DMS79 treated with DMSO at 0.1 percent for 48 hours (cell line): ENCODE measurements around the gene CENPN.
A peak's percentile ranks its signal among the peaks of the same experiment; 100 is the strongest.

Experiments used
- DNase-seq: peaks from one replicate; lab custom pipeline; 2025; lab: John Stamatoyannopoulos, UW

The CENPN gene

DNA sequence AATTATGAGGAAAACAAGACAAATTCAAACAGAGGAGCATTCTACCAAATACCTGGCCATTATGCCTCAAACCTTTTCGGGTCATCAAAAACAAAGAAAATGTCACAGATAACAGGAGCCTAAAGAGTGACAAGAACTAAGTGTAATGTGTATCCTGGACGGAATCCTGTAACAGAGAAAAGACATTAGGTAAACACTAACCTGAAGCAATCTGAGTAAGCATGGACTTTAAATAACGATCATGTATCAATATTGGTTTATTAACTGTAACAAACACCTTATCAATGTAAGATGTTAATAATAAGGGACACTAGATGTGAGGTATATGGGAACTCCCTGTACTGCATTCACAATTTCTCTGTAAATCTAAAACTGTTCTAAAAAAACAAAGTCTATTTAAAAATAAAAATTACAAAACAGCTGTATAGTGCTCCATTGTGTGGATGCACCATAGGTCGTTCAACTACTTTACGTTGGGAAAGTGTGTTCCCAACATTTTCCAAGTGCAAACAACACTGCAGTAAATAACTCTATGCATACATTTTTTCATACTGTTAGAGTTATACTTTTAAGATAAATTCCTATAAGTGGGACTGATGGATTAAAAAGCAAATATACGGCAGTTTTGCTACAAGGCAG, 15.1 kb upstream of the CENPN start:
- DNase-seq: no peak

DNA sequence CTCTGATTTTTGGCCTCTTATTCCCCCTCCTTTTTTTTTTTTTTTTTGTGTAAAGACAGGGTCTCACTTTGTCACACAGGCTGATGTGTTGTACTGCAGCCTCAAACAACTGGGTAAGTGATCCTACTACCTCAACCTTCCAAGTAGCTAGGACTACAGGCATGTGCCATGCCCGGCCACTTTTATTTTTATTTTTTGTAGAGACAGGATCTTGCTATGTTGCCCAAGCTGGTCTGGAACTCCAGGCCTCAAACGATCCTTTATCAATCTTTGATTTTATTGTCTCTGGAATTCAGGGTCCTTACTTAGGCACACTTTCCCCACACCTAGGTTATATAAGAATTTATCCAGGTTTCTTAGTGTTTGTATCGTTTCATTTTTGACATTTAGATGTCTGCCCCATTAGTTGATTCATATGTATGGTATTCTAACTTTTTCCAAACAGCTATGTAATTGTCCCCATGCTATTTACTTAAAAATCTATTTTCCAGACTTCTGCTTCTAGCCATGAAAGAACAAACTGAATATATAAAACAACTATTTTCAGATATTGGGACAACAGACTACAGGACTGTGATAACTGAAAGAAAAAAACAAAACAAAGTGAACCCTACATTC, 14.2 kb upstream of the CENPN start:
- DNase-seq: no peak

DNA sequence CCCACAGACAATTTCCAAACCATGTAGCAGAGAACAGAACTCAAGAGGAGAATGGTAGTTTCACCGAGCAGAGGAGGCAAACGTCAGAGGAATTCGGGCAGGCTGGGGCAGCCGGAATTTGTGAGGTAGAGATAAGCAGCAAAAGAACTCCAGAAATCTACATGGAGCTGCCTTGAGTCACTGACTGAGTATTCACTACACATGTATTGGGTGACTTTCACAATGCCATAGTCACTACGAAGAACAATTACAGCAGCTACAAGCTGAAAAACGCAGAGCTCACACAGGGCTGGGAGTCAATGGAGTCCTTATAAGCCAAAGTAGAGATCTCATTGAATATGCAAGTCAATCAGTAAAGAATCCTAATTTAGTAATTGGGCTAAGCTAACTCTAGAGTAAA, 13.7 kb upstream of the CENPN start:
- DNase-seq: no peak

DNA sequence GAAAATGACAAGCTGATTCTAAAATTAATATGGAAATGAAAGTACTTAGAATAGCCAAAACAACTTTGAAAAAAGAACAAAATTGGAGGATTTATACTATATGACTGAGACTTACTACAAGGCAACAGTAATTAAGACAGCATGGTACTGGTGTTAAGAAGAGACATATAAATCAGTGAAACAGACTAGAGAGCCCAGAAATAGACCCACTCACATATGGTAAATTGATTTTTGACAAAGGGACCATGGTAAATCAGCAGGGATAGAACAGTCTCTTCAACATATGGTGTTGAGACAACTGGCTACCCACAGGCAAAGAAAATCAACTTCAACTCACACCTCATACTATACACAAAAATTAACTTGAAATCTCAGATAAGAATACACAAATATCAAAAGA, 13.2 kb upstream of the CENPN start:
- no peak for DNase-seq

DNA sequence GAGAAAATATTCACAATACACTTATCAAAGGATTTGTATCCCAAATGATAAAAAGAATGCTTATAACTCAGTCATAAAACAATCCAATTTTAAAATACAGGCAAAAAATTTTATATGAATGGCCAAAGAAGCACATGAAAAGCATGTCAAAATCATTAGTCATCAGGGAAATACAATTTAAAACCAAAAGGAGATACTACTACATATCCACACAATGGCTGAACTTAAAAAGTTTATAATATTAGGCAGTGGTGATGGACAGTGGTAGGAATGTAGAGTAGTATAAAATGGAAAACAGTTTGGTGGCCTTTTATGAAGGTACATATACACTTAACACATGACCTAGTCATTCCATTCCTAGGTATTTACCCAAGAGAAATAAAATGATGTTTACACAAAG, 12.6 kb upstream of the CENPN start:
- DNase-seq: no peak

DNA sequence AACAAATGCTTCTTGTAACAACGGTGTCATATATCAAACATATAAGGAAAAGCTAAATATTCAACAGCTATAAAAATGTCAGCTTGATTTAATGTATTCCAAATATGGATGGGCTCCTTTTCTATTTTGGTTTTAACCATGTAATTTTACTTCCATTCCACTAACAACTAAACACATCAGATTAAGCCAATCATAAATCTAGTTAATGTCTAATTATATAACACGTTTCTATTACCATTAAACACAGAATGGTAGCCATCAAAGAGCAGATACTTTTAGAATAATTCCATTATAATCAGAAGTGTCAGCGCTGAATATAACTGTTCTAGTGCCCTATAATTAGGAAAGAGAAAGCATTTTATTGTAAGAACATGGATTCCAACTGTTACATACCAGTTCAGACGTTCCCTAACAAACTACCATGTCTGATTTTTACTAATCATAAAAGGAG, 10.3 kb upstream of the CENPN start:
- no peak for DNase-seq

DNA sequence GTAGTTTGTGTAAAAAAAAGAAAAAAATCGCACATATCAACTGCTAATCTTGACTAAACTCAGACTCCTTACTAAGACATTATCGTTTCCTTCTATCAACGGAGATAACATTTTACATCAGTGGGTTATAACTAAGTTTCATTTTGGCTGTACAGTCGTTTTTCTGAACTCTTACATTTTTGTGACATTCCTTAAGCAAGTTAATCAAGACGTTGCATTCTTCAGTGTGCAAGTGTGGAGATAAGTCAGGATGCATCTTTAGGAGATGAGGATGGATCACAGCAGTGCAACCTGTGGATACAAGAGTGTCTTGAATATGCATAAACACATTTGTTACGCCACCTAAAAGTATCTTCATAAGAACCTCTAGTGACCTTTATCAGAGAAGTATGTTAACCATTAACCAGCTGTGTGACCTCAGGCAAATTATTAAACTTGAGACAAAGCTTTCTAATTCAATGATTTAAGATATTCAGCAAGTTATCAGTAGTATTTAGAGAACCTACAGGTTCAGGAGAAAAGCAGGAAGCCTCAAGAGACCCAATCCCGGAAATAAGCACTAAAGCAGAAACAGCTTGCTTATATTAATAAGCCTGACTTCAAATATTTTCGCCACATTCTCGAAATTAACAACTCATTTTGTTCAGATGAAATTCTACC, 9.7 kb upstream of the CENPN start:
- no peak for DNase-seq

DNA sequence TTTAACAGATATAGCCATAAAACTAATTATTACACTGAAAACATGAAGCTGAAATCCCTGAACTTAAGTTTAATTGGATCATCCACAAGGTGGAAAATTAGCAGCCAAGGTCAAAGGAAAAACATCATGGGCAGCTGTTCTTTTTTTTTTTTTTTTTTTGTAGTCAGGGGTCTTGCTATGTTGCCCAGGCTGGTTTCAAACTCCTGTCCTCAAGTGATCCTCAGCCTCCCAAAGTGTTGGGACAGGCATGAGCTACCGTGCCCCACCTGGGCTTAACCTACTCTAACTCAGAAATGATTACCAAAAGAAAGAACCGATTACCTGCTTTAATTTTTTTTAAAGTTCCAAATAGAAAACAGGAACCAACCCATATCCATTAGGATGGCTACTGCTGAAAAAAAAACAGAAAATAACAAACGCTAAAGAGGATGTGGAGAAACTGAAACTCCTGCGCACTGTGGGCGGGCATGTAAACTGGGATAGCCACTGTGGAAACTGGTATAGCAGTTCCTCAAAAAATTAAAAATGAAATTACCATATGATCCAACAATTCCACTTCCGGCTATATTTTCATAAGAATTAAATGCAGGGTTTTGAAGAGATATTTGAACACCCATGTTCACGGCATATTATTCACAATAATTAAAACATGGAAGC, 8.9 kb upstream of the CENPN start:
- no peak for DNase-seq

DNA sequence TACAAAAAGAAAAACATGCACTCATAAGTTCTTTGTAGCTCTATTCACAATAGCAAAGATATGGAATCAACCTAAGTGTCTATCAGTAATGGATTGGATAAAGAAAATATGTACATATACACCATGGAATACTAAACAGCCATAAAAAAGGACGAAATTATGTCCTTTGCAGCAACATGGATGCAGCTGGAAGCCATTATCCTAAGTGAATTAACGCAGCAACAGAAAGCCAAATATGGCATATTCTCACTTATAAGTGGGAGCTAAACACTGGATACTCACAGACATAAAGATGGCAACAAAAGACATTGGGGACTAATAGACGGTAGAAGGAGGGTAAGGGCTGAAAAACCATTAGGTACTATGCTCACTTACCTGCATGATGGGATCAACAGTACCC, 6.1 kb upstream of the CENPN start:
- DNase-seq: no peak

DNA sequence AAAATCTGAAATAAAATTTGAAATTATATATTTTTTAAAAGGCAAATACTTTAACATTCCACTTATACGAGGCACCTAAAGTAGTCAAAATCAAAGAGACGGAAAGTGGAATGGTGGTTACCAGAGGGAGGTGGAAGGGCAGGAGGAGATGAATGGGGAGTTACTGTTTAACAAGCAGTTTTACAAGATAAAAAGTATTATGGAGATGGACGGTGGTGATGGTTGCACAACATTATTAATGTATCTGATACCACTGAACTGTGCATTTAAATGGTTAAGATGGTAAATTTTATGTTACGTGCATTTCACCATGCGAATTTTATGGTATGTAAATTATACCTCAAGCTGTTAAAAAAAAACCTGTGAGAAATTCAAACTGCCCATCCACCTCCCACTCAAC, 5.7 kb upstream of the CENPN start:
- no peak for DNase-seq

DNA sequence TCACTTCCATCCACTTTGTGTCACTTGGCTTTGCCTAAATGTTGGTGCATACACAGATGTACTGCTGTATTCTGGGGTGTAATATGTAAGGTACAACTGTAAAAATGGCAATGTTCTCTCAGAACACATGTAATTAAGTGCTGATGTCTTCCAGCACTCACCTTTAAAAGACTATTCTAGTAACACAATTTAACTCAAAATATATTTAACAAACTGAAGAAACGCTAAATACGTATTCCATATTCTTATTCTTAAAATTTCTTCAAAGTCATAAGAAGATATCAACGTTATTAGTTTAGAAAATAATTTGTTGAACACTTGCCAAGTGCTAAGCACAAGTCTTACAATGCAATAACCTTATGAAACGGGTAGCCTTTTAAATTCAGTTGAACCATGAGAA, 4.0 kb upstream of the CENPN start:
- no peak for DNase-seq

DNA sequence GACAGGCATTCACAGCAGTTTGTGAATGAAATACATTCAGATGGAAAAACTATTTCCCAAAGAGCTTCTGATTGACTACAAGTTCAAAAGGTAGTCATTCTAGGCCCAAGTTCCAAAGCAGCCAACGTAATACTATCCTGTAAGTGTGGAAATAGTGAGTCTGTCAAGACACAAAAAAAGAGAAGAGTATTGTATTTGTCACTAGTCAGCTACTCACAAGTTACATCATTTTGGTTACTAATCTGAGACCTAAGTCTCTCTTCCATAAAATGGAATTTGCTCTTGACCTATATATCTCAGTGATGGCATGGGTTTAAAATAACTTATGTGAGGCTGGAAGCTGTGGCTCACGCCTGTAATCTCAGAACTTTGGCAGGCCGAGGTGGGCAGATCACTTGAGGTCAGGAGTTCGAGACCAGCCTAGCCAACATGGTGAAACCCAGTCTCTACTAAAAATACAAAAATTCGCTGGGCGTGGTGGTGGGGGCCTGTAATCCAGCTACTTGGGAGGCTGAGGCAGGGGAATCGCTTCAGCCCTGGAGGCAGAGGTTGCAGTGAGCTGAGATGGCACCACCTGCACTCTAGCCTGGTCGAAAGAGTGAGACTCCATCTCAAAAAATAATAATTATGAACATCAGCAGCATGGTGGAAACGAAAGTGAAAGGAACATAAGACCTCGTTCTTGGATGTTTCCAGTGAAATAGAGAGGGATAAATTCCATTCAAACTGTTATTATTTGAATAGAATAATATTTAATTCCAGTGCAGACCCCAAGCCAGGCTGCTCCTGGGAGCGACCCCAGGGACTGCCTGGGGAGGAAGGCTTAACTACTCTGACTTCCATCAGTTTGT, 3.2 kb upstream of the CENPN start:
- no peak for DNase-seq

DNA sequence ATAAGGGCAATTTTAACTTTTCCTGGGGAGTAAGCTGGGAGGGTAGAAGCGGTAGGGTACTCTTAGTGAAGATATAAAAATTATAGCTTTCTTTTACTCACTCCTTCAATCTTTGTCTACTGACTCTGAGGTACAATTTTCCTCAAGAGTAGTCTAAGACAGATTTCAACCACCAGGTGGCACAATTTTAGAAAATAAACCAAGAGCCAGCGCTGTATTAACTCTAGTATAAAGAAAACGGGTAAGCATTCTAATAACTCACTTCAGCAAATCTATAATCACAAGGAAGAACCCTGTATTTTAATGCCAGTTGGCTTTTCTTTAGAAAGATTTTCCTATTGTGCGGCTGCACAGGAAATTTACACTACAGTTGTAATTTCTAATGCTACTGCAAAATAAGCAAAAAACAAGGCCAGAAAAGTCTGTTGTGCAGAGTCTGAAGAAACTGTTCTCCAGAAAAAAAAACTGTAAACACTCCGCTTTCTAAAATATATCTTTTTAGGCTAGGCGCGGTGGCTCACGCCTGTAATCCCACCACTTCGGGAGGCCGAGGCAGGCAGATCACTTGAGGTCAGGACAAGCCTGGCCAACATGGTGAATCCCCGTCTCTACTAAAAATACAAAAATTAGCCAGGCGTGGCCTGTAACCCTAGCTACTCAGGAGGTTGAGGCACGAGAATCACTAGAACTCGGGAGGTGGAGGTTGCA, 2.2 kb upstream of the CENPN start:
- peak; percentile 23 for DNase-seq

DNA sequence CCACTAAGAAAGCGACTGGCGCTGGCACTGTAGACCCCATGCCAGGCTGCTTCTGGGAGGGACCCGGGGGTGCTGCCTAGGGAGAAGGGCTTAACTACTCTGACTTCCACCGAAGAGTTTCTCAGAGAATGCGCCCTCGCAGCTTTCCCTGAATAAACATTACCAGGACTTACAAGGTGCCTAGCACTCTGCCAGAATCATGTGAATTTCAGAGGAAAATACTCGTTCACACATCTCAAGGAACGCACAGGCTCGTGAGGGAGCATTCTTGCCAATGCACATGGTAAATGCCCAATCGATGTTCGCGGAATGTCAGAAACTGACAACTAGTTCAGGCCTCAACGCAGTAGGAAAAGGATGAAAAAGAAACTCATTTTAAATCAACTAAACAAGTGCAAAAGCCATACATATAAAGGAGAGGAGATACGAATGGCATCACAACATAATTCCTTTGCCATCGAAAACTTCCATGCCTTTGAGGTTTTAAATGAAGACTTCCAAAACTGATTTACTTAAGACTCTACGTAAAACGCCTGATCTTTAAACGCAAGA, 1.3 kb upstream of the CENPN start:
- DNase-seq: peak; percentile 3

DNA sequence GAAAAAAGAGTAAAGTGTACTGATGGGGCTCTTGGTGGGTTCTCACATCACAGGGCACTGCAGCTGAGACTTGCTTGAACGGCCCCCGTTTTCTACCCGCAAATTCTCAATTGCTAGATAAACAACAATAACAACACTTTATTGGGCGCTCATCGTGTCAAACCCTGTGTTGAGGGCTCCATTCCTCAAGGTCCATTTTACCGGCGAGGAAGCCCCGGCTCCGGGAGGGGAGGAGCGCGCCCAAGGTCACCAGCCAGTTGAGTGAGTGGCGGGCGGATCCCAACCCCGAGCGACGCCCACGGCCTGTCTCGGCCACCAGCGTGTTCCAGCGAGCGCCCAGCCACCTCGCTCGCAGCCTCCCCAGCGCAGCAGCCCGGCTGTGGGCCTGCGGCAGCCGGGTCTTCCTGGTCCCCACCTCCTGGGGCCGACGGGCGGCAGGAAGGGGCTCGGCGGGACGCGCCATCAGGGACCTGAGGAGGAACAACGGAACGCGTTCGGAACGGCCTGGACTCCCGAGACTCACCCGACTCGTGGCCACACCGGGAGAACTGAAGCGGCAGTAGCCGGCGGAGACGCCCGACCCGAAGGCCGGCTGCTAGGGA, 702 bp upstream of the CENPN start:
- peak; percentile 11 for DNase-seq

DNA sequence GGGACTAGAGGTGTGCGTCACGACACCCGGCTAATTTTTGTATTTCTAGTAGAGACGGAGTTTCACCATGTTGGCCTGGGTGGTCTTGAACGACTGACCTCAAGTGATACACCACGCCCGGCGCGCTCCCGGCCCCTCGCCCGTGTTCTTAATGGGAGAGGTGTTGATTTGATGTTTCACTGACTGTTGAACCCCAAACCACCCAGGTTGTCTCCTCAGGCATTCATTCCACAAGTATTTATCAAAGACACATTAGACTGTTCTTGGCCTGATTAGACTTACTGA, 1.4 kb downstream of the CENPN start:
- no peak for DNase-seq

DNA sequence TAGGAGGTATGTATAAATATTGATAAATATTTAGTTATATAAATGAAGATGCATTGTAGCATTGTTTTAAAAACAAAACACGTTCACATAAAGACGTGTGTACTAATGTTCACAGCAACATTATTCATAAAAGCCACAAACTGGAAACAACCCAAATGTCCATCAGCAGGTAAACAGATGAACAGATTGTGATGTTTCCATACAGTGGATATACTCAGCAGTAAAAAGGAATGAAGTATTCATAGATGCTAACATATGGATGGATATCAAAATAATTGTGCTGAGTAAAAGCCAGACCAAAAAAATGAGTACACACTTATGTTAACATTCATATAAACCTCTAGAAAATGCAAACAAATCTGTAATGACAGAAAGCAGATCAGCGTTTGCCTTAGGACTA, 6.0 kb downstream of the CENPN start:
- DNase-seq: no peak

DNA sequence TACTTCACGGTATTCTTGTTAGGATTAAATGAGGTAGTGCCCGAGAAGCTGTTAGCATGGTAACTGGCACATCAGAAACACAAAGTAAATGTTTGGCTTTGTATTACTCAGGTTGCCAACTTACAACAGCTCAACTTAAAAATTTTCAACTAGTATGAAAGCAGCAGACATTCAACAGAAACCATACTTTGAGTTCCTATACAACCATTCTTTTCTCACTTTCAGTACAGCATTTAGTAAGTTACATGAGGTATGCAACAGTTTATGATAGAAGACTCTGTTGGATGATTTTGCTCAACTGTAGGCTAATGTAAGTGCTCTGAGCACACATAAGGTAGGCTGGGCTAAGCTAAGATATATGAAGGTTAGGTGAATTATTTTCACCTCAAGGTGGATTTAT, 7.7 kb downstream of the CENPN start:
- no peak for DNase-seq

DNA sequence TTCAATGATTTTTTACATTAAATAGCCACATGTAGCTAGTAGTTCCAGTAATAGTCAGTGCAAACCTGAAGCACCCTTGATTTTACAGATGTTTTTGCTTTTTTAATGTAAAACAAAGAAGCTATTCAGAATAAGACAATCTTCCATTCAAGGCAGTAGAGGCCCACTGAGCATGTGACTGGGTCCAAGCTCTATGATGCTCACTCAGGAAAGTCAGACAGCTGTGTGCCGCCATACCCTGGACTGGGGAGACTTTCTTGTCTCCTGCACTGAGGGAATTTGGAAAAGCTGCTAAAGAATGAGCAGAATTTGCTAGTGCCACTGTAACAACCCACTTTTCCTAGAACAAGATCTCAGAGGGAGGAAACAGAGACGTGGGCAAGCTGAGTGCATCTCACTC, 11.5 kb downstream of the CENPN start:
- no peak for DNase-seq

DNA sequence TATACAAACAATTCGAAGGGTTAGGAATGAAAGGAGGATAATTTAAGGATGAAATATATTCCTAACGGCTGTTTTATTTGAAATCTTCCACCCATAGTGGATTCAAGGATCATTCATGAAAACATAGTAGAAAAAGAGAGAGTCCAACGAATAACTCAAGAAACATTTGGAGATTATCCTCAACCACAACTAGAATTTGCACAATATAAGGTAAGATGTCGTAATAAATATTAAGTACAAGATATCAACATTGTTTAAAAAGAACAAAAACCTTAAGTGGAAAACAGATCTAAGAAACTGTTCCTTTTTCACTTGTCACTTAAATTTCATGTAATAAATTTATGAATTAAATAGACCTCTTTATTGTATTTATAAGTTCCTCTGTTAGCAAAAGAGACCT, 19.4 kb downstream of the CENPN start:
- no peak for DNase-seq

DNA sequence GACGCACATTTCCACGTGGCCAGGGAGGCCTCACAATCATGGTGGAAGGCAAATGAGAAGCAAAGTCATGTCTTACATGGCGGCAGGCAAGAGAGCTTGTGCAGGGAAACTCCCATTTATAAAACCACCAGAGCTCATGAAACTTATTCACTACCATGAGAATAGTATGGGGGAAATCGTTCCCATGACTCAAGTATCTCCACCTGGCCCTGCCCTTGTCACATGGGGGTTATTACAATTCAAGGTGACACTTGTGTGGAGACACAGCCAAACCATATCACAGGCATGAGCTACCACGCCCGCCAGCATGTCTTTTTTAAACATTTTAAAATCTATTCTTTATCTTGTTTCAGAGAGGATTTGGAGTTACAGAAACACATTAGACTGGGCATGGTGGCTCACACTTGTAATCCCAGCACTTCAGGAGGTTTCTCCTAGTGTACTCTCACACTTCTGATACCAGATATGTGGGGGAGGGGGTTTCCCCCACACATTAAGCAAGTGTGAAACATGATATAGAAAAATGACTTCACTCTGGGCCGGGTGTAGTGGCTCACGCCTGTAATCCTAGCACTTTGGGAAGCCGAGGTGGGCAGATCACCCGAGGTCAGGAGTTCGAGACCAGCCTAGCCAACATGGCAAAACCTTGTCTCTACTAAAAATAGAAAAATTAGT, 23.1 kb downstream of the CENPN start:
- DNase-seq: no peak
